Smooth muscle cell (in vitro differentiated cells): Measurements from ENCODE around the gene PCDHA1. TPM values are rescaled to one million over a fixed set of nuclear protein-coding genes. Genes with fewer than 3 reads are reported as not detected.

Experiments
- DNase-seq: peaks from one replicate; lab custom pipeline; 2025; ENCODE audit not compliant: unreplicated experiment; lab: John Stamatoyannopoulos, UW
- H2AFZ ChIP-seq: fragments of 200-600 bp; sonication (generic); 2 replicates; pipeline ENCODE4 v1.6.0; 2016; ENCODE audit warnings: antibody characterized with exemption, low read depth, mild to moderate bottlenecking
- H3F3A ChIP-seq: fragments of 200-600 bp; sonication (generic); 2 replicates; pipeline ENCODE4 v1.6.0; 2017; ENCODE audit warnings: antibody characterized with exemption, low read depth
- H3K27ac ChIP-seq: fragments of 200-600 bp; sonication (generic); 2 replicates; pipeline ENCODE4 v1.5.1; 2016; ENCODE audit warnings: low read depth, mild to moderate bottlenecking
- H3K27me3 ChIP-seq: fragments of 200-600 bp; sonication (generic); 2 replicates; pipeline ENCODE4 v1.6.1; 2016; ENCODE audit warnings: low read depth, mild to moderate bottlenecking
- H3K36me3 ChIP-seq: fragments of 200-600 bp; sonication (generic); 2 replicates; pipeline ENCODE4 v1.5.1; 2016; ENCODE audit warnings: low read depth
- H3K4me1 ChIP-seq: fragments of 200-600 bp; sonication (generic); 2 replicates; pipeline ENCODE4 v1.5.1; 2016; ENCODE audit warnings: low read depth
- H3K4me2 ChIP-seq: fragments of 200-600 bp; sonication (generic); 2 replicates; pipeline ENCODE4 v1.6.0; 2016; ENCODE audit warnings: mild to moderate bottlenecking
- H3K4me3 ChIP-seq: fragments of 200-600 bp; sonication (generic); 2 replicates; pipeline ENCODE4 v1.5.1; 2016; ENCODE audit warnings: mild to moderate bottlenecking
- H3K79me2 ChIP-seq: fragments of 200-600 bp; sonication (generic); 2 replicates; pipeline ENCODE4 v1.6.0; 2016; ENCODE audit warnings: low read depth, mild to moderate bottlenecking
- H3K9ac ChIP-seq: fragments of 200-600 bp; sonication (generic); 2 replicates; pipeline ENCODE4 v1.6.0; 2016; ENCODE audit warnings: low read depth
- H3K9me3 ChIP-seq: fragments of 200-600 bp; sonication (generic); replicated peaks from 2 replicates; pipeline ENCODE4 v1.5.1; 2016; ENCODE audit warnings: low read depth
- H4K20me1 ChIP-seq: fragments of 200-600 bp; sonication (generic); 2 replicates; pipeline ENCODE4 v1.6.0; 2016; ENCODE audit warnings: low read depth
- WGBS: methylation state at CpG from one replicate; pipeline ENCODE4 v1.1.7; 2016; ENCODE audit warnings: low lambda C conversion rate; 5-methylcytosine and 5-hydroxymethylcytosine counted together
- polyA plus RNA-seq: library from polyadenylated mRNA; unstranded; fragments of >200 nt; fragmentation: Nextera tagmentation; extraction: Ambion mirVana; gene quantifications from 2 replicates; pipeline ENCODE4 v1.2.1, GENCODE V29; 2016
- total RNA-seq: library from RNA; depleted of rRNA; stranded (reverse); fragments of >200 nt; gene quantifications from 2 replicates; pipeline ENCODE4 v1.2.3, GENCODE V29; 2014
- TF ChIP-seq, protein P1 (sequence below): fragments of 200-600 bp; sonication (generic); IDR thresholded peaks from 2 replicates; pipeline ENCODE4 v1.5.1; 2017; ENCODE audit warnings: borderline replicate concordance, mild to moderate bottlenecking, antibody characterized with exemption; ENCODE audit not compliant: insufficient read depth, poor library complexity, severe bottlenecking

PCDHA1 gene
- total and polyA plus RNA-seq, 2 experiments from 2014 or later: not detected

DNA sequence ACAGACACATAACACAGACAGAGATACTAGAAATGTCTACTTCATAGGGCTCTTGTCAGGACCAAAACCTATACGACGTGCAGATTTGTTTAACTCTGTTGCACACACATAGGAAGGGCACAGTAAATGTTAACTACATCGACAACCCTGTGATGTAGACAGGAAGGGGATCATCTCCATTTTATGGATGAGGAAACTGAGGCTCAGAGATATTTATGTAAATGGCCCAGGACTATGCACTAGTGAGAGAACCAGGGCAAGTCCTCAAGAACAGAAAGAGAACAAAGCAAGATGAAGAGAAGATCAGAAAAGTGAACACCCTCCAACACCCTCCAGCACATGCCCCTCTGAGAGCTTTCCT lies 216.6 kb downstream of the PCDHA1 start:
- H3K4me3 ChIP-seq: peak overlapping the region; percentile 54
- no peaks in the 10 kb centered on the region for H3K9me3 ChIP-seq
- WGBS: 22% methylated on average over 3 of the region's 3 CpGs
- H3K27me3 ChIP-seq: no peaks in the 10 kb centered on the region
- peaks cover 31% of the 10 kb centered on the region for H3F3A ChIP-seq
- H3K4me2 ChIP-seq: peak overlapping the region; percentile 87
- no peaks in the 10 kb centered on the region for H3K36me3 ChIP-seq
- no peak overlapping the region for H2AFZ ChIP-seq
- TF ChIP-seq, protein P1, sequence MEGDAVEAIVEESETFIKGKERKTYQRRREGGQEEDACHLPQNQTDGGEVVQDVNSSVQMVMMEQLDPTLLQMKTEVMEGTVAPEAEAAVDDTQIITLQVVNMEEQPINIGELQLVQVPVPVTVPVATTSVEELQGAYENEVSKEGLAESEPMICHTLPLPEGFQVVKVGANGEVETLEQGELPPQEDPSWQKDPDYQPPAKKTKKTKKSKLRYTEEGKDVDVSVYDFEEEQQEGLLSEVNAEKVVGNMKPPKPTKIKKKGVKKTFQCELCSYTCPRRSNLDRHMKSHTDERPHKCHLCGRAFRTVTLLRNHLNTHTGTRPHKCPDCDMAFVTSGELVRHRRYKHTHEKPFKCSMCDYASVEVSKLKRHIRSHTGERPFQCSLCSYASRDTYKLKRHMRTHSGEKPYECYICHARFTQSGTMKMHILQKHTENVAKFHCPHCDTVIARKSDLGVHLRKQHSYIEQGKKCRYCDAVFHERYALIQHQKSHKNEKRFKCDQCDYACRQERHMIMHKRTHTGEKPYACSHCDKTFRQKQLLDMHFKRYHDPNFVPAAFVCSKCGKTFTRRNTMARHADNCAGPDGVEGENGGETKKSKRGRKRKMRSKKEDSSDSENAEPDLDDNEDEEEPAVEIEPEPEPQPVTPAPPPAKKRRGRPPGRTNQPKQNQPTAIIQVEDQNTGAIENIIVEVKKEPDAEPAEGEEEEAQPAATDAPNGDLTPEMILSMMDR: no peak
- H3K79me2 ChIP-seq: peaks cover 4% of the 10 kb centered on the region
- DNase-seq: no peak
- H3K27ac ChIP-seq: peak overlapping the region; percentile 32
- H3K4me1 ChIP-seq: peaks cover 42% of the 10 kb centered on the region
- no peak overlapping the region for H3K9ac ChIP-seq
- peaks cover 6% of the 10 kb centered on the region for H4K20me1 ChIP-seq

DNA sequence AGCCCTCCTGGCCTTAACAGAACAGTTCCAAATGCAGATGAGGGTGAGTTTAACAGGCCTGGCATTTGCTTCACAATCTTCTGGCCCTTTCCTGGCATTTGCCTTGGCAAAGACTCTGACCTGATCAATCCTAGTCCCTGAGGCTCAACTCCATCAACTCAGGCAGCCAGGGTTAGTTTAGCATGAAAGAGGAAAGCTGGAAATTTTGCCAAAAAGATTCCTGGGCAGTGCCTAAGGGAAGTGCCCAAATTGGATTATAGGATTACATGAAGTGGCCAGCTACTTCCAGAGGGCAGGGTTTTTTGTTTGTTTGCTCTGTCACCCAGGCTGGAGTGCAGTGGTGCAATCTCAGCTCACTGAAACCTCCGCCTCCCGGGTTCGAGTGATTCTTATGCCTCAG lies 217.1 kb downstream of the PCDHA1 start:
- peak overlapping the region; percentile 90 for H3K27ac ChIP-seq
- no peak overlapping the region for H3K9ac ChIP-seq
- peaks cover 42% of the 10 kb centered on the region for H3K4me1 ChIP-seq
- H4K20me1 ChIP-seq: peaks cover 6% of the 10 kb centered on the region
- H3K4me2 ChIP-seq: no peak overlapping the region
- no peak for DNase-seq
- no peak overlapping the region for H2AFZ ChIP-seq
- peaks cover 31% of the 10 kb centered on the region for H3F3A ChIP-seq
- H3K9me3 ChIP-seq: no peaks in the 10 kb centered on the region
- no peaks in the 10 kb centered on the region for H3K27me3 ChIP-seq
- 85% methylated on average over 3 of the region's 3 CpGs for WGBS
- H3K79me2 ChIP-seq: peaks cover 4% of the 10 kb centered on the region
- H3K36me3 ChIP-seq: no peaks in the 10 kb centered on the region
- TF ChIP-seq, protein P1: no peak
- no peak overlapping the region for H3K4me3 ChIP-seq

DNA sequence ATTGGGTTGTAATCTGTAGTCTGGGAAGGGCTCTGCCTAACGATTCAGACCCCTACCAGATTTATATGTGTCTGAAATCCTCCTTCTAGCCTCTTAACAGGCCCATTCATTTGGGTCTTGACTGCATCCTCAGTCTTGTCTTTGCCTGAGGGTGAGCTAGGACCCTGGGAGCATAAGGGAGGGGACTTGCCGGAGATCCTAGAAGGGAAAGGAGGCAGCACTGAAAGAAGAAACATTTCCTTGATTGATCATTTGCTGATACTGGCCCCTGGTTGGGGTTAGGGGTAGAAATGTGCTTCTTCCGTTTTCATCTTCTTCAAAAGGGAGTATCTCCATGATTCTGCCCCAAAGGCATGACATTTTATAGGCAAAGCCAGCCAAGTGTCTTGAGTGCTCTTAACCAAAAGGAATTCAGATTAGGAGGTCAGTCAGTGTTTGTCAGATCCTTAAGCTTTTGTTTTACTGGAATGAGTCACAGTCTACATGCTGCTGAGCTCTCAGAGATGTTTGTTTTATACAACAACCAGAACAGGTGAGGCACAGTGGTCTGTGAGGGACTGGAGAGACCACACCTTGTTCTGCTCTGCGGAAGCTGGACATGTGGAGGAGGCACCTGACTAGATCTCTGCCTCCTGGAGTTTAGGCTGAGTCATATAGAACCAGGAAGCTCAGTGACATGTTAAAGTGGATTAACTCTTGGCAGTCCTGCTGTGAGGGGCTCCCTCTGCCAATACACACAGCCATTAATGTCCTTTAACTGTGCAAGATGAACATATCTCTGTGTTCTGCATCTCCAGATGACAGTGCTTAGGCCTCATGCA lies 218.1 kb downstream of the PCDHA1 start:
- peak overlapping the region; percentile 73 for H3K4me2 ChIP-seq
- no peak overlapping the region for H3K9ac ChIP-seq
- no peak overlapping the region for H3K4me3 ChIP-seq
- peaks cover 2% of the 10 kb centered on the region for H3K79me2 ChIP-seq
- H3K27me3 ChIP-seq: no peaks in the 10 kb centered on the region
- 10% methylated on average over 4 of the region's 4 CpGs for WGBS
- H3K9me3 ChIP-seq: no peaks in the 10 kb centered on the region
- H3K4me1 ChIP-seq: peaks cover 42% of the 10 kb centered on the region
- H4K20me1 ChIP-seq: peaks cover 6% of the 10 kb centered on the region
- DNase-seq: no peak
- no peak overlapping the region for H2AFZ ChIP-seq
- H3K27ac ChIP-seq: peak overlapping the region; percentile 90
- TF ChIP-seq, protein P1: no peak
- H3K36me3 ChIP-seq: no peaks in the 10 kb centered on the region
- H3F3A ChIP-seq: peaks cover 31% of the 10 kb centered on the region

DNA sequence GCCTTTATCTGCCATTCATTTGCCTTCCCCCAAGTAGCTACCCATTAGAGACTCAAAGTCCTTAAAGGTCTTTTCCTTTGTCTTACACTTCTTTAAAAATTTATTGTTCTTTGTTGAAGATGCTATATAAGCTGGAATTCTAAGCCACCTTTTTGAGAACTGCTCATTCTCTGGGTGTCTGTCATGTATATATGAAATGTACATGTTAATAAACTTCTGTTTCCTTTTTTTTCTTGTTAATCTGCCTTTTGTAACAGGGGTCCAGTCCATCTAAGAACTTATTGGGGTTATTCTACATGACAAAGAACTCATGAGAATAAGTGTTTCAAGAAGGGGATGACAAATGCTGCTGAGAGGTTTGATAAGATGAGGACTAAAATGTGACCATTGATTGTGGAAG lies 221.9 kb downstream of the PCDHA1 start:
- H3K79me2 ChIP-seq: no peaks in the 10 kb centered on the region
- H3K9ac ChIP-seq: no peak overlapping the region
- peaks cover 21% of the 10 kb centered on the region for H3K4me1 ChIP-seq
- peaks cover 22% of the 10 kb centered on the region for H3F3A ChIP-seq
- H3K9me3 ChIP-seq: no peaks in the 10 kb centered on the region
- peaks cover 6% of the 10 kb centered on the region for H4K20me1 ChIP-seq
- TF ChIP-seq, protein P1: no peak
- no peak overlapping the region for H3K4me3 ChIP-seq
- H2AFZ ChIP-seq: no peak overlapping the region
- DNase-seq: no peak
- no peak overlapping the region for H3K4me2 ChIP-seq
- no peaks in the 10 kb centered on the region for H3K27me3 ChIP-seq
- H3K27ac ChIP-seq: no peak overlapping the region
- no peaks in the 10 kb centered on the region for H3K36me3 ChIP-seq
